ENCODE measurements around the gene SLC66A2.

Gene SLC66A2

DNA sequence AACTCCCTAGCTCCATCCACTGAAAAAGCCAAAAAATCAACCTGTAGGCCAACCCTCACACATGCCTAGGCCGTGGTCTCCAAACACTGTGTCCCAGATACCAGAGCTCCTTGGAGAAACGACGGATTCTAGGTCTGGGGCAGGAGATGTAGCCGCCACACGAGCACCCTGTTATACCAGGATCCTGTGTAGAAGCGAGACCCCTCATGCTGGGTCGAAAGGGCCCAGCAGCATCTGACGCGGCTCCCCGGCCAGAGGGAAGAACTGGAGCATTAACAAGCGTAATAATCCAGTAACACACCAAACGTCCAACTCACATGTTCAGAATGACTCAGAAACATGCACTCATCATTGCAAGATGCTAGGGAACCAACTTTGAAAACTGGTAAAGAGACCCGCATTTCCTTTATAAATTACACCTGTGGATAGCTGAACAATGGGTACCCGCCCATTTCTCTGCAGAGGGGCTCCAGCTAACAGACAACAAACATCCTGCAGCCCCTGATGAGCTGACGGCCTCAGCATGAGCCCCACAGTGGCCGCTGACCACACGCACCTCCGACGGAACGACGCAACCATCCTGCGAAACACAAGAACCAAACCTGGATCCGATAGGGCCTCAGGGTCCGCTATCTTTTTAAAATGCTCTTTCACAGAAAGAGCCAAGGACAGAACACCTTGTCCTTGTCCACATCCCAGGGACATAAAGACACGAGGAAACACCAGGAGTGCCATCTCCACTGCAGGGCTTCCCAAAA lies 14.2 kb downstream of the SLC66A2 start:
- DNase-seq (ENCODE audit: low read depth in 2 of 2): no peak

DNA sequence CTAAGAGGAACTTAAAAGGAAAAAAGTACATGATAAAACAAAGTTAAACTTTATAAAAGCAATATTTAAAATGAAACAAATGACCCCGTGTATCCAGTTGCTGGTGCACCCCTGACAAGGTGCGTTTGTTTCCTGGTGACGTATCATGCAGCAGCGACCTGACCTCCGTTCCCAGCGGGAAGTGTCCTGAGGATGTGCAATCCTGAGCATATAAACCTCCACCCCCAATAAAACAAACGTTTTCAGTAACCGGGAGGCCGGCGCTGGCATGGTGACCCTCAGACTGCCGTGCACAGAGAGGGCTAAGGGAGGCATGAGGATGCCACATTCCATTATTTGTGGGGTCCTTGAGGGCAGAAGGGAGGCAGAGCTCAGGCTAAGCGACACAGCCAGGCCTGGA lies 14.8 kb downstream of the SLC66A2 start:
- DNase-seq (ENCODE audit: low read depth in 2 of 2): no peak

GRCh38 chr18:79935925-79936324 lies 15.5 kb downstream of the SLC66A2 start:
- DNase-seq (ENCODE audit: low read depth in 2 of 2): no peak

DNA sequence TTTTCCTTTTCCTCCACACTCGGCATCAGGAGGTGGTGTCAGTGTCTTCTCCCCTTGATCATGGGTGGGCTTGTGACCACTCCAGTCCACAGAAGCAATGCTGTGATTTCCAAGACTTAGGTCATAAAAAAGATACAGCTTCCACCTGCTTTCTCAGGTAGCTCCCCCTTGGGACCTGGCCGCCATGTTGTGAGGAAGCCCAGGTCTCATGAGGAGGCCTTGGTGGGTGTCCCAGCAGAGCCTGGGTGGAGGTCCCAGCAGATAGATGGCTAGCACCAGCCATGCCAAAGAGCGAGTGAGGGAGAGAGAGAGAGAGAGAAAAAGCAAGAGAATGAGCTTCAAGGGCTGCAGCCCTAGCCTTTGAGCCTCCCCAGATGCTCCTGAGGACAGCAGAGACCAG lies 16.0 kb downstream of the SLC66A2 start:
- no peak for DNase-seq (ENCODE audit: low read depth in 2 of 2)

DNA sequence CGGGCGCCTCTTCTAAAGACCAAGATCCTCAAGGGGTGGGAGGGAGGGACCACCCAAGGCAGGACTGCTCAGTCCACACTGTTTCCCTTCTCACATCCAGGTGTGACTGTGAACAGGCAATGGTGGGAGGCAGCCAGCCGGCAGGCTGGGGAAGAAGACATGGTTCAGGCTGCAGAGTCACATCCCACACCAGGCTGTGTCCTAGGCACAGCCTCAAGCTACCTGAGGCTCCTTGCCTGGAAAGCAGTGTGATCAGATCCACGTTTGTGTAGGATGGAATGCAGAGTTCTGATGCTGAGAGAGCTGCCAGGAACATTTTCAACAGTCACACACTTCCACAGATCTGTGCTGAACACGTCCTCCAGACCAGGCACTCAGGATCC lies 16.4 kb downstream of the SLC66A2 start:
- no peak for DNase-seq (ENCODE audit: low read depth in 2 of 2)

DNA sequence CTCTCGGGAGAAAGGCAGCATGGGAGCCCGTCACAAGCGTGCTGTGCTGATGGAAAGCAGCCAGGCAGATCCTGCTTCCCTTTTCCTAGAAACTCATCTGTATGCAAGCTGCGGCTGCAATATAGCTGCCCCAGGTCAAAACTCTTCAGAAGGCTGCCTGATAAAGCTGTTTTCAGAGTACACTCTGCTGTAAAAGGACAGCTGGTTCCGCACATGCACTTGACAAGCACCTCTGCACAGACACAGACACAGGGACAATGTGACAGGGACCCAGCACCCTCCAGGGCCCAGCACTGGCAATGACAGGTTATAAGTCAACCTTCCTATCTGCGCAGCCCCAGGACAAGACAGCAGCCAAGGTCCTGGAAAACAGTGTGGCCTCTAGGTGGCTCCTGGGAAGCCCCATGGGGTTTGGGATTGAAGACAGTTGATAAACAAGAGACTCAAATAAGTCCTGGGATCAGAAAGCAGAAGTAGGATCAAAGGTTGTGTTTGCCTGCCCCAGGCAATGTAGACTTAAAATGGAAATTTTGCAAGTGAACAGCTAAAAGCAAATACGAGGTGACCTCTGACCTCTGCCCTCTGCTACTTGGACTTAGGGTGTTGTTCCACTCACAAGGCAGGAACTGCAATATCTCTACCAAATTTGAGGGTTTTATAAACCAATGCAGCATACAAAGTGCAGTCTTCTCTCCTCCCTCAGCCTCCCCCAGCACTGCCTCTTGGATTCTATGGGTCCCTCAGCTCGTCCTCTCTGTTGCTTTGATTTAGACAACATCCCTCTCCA lies 16.9 kb downstream of the SLC66A2 start:
- DNase-seq (ENCODE audit: low read depth in 2 of 2): no peak

DNA sequence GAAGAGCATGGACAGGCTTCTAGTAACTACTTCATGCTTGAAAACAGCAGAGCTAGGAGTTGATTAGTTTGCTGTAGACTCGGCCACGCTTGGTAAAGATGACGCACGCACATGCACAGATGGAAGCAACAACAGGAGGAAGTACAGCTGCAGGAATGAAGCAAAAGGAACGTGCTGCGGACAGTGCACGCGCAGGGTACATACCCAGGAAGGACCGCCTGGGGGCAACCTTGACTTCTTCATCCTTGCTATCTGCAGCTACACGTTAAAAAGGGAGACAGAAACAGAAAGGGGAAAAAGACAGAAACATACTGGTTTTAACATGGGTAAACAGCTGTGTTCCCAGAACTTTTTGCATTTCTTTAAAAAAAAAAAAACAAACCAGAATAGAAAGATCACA lies 17.7 kb downstream of the SLC66A2 start:
- DNase-seq (ENCODE audit: low read depth in 2 of 2): no peak

DNA sequence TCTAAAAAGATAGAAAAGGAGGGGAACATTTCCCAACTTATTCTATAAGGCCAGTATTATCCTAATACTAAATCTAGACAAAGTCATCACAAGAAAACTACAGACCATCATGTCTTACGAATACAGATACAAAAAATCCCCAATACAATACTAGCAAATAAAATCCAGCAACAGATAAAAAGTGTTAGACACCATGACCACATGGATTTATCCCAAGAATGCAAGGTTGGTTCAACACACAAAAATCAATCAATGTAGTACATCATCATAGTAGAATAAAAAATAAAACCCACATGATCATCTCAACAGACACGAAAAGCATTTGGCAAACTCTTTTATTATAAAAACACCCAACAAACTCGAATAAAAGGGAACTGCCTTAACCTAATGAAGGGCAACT lies 18.5 kb downstream of the SLC66A2 start:
- DNase-seq (ENCODE audit: low read depth in 2 of 2): no peak

DNA sequence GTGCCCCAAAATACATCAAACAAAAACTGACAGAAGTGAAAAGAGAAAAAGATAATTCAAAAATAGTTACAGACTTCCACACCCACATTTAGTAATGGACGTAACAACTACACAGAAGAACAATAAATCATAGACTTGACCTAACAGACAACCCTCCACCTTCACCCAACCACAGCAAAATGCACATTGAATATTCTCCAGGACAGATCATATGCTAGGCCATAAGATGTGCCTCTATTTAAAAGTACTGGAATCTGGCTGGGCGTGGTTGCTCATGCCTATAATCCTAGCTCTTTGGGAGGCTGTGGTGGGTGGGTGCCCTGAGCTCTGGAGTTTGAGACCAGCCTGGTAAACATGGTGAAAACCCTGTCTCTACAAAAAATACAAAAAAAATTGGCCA lies 20.0 kb downstream of the SLC66A2 start:
- no peak for DNase-seq (ENCODE audit: low read depth in 2 of 2)

DNA sequence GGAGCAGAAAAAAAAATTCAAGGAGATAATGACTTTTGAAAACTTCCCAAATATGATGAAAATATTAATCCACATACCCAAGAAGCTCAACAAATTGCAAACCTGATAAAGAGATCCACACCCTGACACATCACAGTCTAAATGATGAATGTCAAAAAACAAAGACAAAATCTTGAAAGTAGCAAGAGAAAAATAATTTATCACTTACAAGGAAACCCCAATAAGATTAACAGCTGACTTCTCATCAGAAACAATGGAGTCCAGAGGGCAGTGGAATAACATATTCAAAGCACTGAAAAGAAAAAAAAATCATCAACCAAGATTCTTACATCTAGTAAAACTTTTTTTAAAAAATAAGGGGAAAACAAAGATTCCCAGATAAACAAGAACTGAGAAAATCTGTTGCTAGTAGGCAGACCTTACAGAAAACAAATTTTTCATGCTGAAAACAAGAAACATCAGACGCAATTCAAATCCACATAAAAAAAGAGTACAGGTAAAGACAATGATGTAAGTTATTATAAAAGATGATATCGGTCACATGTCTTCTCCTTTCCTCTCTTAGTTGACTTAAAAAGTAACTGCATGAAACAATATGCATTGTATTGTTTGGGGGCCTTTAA lies 21.3 kb downstream of the SLC66A2 start:
- DNase-seq (ENCODE audit: low read depth in 2 of 2): no peak

DNA sequence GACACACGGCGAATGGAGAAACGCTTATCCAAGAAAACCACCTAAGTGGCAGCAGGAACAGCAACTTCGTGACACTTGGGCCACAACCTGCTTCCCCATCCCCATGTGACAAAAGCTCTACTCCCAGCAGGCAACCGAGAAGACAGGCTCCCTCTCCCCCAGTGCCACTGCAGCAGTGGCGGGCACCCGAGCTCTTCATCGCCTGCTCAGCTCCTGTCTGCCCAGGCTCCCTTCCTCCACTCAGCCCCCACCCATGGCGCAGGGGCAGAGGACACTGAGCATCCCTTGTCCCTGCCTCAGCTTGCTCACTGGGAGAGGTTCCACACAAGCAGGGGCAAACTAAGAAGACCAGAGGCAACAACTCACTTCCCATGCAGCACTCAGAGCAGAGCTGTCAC lies 22.9 kb downstream of the SLC66A2 start:
- no peak for DNase-seq (ENCODE audit: low read depth in 2 of 2)

GRCh38 chr18:79927607-79928562 lies 23.6 kb downstream of the SLC66A2 start:
- DNase-seq (ENCODE audit: low read depth in 2 of 2): no peak

GRCh38 chr18:79926715-79927606 lies 24.5 kb downstream of the SLC66A2 start:
- no peak for DNase-seq (ENCODE audit: low read depth in 2 of 2)

DNA sequence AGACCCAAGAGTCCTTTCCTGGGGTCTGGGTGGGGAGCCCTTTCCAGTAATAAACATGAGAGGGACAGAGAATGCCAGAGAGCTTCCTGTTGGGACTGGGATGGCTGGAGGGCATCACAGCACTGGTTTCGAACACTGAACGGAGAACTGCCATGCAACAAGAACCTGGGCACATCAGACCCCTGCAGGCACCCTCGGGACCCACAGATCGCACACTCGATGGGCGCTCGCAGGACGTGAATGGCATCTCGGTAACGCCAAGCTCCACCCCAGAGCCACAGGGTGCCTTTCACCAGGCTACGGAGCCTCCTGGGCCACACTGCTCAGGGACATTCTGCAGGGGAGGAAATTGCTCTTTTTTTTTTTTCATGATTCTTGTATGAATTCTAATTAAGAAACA lies 25.1 kb downstream of the SLC66A2 start:
- DNase-seq (ENCODE audit: low read depth in 2 of 2): no peak

GRCh38 chr18:79924814-79925731 lies 26.4 kb downstream of the SLC66A2 start:
- no peak for DNase-seq (ENCODE audit: low read depth in 2 of 2)

DNA sequence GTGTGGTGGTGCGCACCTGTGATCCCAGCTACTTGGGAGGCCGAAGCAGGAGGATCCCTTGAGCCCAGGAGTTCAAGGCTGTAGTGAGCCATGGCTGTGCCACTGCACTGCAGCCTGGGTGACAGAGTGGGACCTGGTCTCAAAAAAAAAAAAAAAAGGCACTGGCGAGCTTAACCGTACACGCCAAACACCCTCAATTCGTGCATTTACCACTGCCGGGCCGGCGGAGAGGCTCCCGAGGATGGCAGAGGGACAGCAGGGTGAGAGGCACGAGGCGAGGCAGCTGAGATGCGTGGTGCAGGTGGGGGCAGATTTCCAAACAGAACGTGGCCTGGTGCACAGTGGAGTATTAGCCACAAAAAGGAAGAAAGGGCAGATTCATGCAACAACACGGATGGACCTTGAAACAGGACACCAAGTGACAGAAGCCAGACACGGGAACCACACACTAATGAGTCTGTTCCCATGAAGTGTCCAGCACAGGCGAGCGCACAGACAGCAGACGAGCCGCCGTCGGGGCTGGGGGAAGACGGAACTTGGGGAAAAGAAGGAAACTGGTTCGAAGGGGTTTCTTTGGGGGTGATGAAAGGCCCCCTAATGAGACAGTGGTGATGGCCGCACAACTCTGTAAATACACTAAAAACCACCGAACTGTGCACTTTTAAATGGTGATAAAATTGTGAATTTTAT lies 27.4 kb downstream of the SLC66A2 start:
- DNase-seq (ENCODE audit: low read depth in 2 of 2): no peak

DNA sequence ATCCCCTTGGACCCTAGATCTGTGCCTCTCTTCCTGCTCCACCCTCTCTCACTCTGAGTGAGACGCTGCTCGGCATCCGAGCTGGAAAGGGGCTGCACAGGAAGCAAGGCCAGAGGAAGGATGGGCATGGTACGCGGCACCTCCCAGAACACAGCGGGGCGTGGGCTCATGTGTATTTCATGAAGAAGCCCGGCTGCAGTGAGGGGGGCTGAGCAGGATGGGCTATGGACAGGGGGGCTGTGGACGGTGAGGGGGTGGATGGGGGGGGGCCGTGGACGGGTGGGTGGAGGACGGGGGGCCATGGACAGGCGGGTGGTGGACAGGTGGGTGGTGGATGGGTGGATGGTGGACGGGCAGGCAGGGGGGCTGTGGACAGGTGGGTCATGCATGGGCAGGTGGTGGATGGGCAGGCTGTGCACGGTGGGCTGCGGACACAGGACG lies 28.5 kb downstream of the SLC66A2 start:
- no peak for DNase-seq (ENCODE audit: low read depth in 2 of 2)

GRCh38 chr18:79921984-79922965 lies 29.2 kb downstream of the SLC66A2 start:
- no peak for DNase-seq (ENCODE audit: low read depth in 2 of 2)
